GM18502 (cell line): Measurements from ENCODE around the gene ECT2L.
"Not testable (repeated sequence)": the region's sequence is repeated elsewhere in the genome, so short reads cannot be mapped to it uniquely, and the experiment has no call there.

Experiments
- ATAC-seq: cut with Tn5 transposase; IDR thresholded peaks from one replicate; pipeline ENCODE4 v1.9.1; 2021; ENCODE audit warnings: mild to moderate bottlenecking; ENCODE audit not compliant: unreplicated experiment, poor library complexity

ECT2L gene

DNA sequence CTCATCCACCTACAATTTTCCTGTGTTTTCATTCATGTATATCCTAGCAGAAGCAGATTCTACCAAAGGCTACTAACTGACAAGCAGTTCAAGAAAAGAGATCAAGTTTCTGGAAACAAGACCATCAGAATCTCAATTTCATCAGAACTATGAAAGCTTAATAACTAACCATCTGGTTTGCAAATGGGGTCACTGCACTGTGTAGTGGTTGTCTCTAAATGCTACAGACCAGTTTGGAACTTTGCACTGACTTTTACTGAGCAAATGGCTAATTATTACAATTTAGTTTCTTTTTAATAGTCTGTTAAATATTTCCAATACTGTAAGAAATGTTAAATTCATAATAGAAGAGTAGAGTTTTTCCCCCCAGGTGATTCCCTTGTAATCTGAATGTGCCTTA is 127.7 kb downstream of the ECT2L start:
- ATAC-seq, result no peak

DNA sequence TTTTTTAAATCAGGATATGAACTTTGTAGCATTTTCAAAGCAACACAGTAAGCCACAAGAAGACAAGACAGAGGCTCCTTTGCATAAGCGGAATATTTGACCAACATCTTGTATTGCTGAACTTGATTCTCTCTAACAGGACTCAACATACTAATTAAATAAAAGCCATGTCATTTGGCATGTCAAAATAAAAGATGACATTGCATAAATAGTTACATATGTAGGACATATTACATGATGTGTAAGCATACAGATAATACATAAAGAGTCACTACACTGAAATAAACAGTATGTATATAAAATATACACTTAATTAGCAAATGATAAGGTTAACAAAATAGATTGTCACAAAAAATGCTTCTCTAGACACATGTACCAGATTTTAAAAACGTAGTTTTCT is 129.9 kb downstream of the ECT2L start:
- ATAC-seq, result no peak

DNA sequence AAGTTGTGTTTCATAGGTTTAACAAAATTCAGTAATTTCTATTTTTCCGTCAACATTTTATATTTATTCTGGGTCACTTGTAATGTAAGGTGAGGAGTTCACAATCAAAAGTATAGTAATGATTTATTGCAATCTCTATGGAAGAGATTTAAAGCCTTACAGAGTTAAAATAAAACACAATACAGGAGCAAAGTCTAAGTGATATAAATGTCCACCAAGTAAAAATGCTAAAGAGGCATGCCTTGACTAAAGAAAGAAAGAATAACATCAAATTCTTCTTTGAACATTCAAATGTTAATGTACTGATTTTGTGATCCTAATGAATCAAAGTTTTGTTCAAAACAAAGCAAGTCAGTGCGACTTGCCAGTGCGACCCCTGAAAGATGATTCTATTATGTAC is 130.7 kb downstream of the ECT2L start:
- no peak for ATAC-seq

DNA sequence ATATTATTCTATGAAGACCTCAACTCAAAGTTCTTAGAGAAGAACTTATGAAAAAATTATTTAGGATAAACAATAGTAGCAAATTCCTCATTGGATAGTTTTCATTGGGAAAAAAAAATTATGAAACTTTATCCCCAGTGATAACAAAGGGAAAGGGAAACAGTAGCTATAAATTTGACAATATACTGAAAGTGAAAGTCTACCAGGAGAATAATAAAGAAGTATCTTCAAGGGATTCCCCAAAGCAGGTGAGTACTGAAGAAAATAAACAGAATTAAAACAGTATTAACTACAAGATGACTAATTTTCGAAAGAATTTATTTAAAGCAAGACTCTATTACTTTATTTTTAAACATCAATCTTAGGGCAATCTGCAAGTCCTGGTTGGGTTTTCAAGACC is 135.8 kb downstream of the ECT2L start:
- no peak for ATAC-seq

DNA sequence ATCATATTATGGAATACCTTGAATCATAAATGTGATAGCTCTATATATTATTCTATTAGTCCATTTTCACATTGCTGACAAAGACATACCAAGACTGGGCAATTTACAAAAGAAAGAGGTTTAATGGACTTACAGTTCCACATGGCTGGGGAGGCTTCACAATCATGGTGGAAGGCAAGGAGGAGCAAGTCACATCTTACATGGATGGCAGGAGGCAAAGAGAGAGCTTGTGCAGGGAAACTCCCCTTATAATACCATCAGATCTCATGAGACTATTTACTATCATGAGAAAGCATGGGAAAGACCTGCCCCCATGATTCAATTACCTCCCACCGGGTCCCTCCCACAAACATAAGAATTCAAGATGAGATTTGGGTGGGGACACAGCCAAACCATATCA is 141.0 kb downstream of the ECT2L start:
- ATAC-seq, result not testable (repeated sequence)

- ATAC-seq, result no peak
Measured at GRCh38 chr6:138943089-138943625, 147.3 kb downstream of the ECT2L start.

- peak; percentile 64 for ATAC-seq
Measured at GRCh38 chr6:138944412-138944811, 148.5 kb downstream of the ECT2L start.

DNA sequence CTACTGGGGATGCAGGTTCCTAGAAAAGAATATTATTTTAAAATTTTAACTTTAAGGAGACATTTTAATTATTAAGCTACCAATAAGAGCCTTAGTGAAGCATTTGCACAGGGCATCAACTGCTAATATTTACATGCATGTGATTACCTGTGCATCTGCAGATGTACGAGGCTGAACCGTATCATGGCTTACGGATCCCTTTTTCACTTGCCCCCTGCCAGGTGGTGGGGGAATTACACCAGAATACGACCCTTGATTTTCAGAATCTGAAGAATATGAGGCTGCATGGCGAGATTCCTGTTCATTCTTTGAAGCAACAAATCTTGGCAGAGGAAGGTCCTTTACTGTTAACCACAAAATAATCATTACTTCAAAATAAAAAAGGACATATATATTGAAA is 149.5 kb downstream of the ECT2L start:
- ATAC-seq, result no peak

- no peak for ATAC-seq
Measured at GRCh38 chr6:138948004-138948403, 152.1 kb downstream of the ECT2L start.

GRCh38 chr6:138948546-138949179 is 152.8 kb downstream of the ECT2L start:
- ATAC-seq, result no peak

GRCh38 chr6:138953451-138953850 is 157.6 kb downstream of the ECT2L start:
- ATAC-seq, result no peak
